CD4-positive, alpha-beta T cell treated with Interleukin-15 for 4 hours (primary cell): ENCODE measurements around the gene MEG3.

Experiments used
- DNase-seq: peaks from one replicate; pipeline ENCODE4 v3.0.0-alpha.2; 2020; ENCODE audit warnings: low spot score

MEG3 gene

DNA sequence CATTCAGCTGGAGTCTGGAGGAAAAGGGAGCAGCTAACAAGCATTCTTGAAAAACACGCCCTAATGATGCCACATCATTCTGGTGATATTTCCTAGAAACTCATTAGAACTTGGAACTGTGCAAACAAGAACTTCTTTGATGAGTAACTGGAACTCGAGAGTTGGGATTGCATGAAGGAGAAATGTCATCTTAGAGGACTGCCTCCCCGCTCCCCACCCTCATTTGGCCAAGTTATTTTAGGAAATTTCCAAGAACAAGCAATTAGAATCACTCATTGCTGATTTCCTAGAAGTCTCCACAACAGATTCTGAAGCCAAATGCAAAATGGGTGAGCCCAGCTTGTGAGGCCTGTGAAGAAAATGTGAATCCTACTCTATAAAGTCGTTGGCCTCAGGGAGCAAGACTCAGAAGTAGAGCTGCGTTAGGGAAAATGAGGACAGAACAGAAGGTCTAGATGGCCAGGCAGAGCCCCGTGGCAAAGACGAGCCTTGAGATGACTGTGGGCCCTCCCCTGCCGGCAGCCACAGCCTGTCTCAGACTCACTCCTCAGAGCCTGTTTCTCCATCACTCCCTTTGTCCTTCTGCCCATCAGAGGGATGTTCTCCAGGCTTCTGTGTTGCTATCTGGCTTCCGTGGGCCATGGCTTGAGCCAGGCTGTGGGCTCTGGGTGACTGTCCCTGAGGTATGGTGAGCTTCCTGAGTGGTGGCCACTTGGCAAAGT, 39.2 kb downstream of the MEG3 start:
- no peak for DNase-seq

DNA sequence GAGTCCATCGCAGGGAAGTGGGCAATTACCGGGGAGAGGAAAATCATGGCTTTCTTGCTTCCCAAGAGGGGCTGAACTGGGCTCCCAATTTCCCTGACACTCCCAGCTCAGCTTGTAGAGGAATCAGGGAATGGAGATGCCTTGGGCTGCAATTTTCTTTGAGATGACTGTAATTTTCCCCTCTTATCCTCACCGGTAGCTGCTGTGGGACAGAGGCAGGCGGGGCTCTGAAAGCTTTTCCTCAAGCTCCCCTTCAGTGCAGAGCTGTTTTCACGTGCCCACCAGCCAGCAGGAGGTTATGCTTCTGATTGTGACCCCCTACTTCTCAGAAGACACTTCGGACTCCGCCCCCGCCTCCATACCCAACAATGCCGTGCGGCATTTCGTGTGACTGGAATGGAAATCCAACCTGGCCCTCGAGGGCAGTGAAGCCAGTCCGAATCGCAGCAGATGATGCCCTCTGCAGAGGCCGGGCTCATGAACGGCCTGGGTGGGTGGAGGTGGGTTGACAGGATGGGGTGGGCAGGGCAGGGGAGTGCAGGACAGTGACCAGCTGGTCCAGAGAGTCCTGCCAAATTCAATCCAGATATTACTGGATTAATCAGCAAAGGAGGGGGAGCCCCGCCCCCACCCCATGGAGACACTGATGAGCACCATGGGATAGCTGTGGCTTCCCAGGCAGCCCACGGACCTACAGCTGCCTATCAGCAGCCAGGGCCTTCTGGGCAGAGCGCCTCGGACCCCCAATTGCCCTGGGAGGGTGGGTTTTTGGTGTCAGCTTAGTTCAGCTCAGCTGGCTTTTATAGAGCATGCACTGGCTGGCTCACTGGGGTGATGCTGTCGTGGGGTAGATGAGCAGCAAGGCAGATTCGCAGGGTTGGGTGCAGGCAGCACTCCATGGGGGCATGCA, 40.0 kb downstream of the MEG3 start:
- no peak for DNase-seq

DNA sequence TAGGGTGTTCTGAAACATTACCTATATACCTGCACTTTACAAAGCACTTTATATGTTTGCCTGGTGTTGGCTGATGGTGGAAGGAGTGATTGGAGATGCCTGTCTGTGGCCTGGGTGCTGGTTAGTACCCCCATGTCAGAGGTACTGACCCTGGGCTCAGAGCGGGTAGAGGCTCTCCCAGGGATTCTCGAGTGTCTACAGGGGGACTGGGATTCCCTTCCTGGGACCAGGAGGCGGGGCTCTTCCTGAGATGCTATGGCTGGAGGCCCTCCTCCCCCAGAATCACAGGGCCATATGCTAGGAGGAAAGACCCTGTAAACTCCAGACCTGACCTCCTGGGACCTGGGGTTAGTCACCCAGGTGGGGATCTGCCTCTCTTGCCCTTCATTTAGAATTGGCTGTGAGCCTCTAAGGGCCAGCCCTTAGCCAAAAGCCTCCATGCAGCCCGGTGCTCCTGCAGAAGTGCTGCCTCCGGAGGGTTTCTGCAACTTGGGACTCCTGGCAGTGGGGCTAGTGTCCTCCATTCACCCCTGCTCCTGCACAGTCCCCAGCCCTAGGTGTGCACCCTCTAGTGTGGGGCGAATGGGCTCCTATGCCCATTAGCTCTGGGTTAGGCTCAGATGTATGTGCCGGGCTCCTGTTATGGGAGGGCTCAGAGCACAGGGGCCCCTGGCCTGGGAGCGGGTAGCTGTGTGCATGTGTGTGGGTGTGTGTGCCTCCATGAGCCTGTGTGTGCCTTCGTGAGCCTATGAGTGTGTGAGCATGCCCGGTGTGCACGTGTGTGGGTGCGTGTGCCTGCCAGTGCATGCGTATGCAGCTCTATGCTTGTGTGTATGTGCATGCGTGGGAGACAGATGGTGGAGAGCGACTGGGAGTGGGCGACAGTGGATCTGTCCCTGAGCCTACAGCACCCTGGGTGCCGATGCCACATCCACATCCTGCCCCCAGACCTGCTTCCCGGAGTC, 41.0 kb downstream of the MEG3 start:
- DNase-seq, result no peak

DNA sequence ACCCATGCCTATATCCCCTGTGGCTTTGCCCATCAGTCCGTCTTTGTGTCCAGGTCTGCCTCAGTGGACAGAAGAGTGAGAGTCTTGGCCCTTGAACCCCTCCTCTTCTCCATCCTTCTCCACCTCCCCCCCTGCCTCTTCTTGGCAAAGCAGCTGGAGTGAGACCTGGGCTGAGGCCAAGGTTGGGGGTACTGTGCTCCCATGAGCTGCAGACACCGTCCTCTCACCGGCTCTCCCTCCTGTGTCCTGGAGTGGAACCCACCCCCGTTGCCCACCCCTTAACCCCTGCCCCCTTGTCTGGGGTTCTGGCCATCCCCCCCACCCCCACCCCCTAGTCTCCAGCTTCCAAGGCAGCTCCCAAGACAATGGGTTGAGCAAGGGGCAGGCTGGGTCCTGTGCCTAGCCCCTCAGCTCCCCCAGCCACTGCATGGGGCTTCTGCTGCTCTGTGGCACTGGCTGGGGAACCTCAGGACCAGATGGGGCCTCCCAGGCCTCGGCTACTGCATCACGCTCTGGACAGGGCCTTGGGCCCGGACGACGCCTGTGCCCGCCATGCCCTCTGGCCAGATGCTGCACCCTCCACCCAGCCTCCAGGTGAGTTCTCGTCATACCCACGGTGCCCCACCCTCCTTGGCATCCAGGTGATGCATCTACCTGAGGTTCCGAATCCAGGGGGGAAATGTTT, 41.9 kb downstream of the MEG3 start:
- DNase-seq, result no peak

DNA sequence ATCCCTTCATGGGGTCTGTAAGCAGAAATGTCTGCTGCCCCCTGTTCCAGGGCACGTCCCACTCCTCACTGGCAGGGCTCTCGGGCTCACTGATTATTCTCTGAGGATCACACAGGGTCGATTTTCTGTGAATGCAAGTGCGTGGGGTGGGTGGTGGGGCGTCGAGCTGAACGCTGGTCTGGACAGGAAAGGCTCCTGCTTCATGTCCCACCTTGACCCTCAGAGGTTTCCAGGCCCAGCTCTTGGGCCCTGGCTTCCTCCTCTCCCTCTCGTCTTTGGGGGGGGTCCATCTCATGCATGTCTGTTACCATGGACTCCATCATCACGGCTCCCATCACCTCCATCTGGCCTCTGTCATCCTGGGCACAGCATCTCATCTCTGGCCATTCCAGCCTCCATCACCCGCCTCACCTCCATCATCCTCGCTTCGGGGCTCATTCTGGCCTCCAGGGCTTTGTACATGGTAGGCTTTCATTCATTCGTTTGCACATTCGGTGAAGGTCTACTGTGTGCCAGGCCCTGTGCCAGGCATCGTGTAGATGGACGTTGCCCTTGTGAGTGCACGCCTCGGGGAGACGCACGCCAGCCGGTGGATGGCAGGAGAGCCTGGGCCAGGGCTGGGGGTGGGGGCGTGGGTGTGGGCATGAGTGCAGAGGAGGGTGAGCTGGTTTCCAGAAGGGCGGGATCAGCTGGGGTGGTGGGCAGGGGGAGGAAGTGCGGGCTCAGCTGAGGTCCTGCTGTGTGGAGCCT, 42.9 kb downstream of the MEG3 start:
- no peak for DNase-seq

DNA sequence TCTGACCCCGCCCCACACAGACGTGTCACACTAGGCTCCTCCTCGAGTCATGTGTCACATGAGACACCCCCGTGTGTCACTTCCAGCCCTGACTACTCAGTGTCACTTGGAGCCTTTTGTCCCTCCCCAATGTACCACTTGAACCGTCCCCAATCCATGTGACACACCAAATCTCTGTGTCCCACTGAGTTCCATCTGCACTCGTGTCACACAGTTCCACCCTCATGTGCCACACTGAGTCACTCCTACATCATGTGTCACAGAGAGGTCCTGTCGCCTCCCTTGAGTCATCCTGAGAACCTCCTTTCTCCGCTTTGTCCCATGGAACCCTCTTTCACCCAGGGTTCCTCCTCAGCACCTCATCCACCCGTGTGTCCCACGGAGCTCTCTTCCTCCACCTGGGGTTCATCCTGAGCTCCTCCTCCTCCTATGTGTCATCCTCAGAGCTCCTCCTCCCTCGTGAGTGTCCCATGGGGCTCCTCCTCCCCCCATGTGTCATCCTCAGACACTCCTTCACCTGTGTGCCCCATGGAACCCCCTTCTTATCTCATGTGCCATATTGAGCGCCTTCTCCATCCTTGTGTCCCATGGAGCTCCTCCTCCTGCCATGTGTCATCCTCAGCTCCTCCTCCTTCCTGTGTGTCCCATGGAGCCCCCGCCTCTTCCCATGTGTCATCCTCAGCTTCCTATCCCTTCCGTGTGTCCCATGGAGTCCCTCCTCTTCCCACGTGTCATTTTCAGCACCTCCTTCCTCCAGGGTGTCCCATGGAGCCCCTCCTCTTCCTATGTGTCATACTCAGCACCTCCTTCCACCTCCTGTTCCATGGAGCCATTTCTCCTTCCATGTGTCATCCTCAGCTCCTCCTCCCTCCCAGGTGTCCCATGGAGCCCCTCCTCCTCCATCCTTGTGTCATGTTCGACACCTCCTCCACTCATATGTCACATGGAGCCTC, 45.6 kb downstream of the MEG3 start:
- DNase-seq, result no peak

DNA sequence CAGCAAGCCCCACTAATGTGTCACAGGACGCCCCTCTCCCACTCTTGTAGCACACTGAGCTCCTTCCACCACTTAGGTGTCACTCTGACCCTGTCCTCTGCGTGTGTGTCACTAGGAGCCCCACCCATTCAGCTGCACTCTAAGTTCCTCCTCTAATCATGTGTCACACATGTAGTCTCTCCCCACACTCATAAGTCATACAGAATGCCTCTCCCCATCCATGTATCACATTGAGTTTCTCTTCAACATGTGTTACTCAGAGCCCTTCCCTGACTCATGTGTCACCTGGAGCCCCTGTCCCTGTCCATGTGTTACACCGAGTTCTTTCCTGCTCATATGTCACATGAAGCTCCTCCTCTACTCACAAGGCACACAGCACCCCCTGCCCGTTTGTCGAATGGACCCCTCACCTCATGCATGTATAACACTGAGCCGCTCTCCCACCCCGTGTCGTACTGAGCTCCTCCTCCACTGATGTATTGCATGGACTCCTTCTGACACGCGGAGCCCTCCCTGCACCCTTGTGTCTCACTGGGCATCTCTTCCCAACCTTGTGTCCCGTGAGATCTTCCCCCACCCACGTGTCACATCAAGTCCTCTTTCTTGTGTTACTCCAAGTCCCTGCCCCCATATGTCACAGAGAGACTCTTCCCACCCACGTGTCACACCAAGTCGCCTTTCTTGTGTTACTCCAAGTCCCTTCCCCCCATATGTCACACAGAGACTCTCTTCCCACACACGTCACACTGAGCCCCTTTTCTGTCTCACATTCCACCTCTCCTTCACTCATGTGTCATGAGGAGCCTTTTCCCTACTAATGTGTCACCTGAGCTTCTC, 46.6 kb downstream of the MEG3 start:
- no peak for DNase-seq

DNA sequence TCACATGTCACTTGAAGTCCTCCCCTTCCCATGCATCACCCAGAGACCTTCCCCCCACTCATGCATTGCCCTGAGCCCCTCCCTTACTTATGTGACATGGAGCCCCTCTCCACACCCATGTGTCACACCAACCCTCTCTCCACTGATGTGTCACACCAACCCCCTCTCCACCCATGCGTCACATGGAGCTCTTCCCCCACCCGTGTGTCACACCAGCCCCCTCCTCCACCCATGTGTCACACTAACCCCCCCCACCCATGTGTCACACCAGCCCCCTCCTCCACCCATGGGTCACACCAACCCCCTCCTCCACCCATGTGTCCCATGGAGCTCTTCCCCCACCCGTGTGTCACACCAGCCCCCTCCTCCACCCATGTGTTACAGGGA, 47.2 kb downstream of the MEG3 start:
- DNase-seq, result no peak

DNA sequence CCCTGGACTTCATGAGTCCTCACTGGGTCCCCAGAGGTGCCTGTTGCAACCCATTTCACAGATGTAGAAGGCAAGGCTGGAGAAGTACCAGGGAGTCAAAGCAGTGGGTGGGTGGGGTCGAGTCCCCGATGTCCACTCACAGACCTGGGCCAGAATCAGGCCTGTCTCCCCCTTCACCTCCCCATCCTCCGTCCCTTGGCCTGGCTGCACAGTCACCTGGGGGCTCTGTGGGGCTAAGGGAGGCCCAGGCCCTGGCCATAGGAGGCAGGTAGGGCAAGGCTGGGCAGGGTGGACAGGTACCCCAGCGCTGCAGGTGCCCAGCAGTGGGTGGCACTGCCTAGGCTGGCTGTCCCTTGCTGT, 48.1 kb downstream of the MEG3 start:
- DNase-seq, result no peak

DNA sequence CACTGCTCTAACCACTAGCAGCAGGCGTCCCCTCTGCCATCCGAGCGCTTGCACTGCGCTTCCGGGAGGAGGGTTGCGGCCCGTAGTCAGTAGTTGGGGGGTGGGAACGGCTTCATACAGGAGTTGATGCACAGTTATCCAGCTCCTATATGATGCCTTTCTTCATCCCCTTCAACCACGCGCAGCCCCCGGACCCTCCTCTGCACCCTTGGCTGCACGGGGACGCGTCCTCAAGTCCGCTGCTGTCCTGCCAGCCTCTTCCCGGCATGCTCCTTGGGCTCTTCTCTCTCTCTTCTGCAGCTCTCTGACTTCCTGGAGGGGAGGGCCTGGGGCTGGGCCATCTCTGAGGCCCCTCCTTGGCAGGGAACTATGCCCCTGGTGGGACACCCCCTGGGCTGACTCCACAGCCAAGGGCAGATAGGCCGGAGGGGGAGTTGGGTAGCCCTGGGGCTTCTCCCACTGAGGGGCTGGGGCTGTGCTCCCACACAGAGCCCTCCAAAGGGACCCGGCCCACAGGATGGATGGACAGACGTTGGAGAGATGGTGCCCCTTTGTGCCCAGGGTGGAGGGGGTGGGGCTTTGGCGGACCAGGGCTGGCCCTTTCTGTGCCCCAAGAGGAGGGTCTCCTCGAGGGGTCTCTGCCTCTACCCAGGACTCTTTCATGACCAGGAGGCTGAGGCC, 48.6 kb downstream of the MEG3 start:
- DNase-seq, result no peak

DNA sequence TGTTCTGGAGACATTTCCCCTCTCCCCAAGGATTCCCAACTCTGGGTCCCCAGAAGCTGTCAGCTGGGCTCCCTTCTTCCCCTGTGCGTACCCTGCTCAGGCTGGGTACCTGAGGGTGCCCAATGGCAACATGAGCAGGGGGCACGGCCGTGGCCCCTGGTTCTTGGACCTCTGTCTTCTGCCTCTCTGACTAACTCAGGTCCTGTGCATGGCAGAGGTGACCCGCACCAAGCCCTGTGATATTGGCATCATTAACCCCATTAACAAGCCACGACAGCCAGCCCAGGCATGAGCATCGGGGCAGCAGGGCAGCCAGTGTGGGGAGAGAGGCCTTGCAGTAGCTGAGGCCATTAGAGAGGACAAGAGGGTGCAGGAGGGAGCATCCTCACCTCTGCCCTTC, 49.2 kb downstream of the MEG3 start:
- no peak for DNase-seq

DNA sequence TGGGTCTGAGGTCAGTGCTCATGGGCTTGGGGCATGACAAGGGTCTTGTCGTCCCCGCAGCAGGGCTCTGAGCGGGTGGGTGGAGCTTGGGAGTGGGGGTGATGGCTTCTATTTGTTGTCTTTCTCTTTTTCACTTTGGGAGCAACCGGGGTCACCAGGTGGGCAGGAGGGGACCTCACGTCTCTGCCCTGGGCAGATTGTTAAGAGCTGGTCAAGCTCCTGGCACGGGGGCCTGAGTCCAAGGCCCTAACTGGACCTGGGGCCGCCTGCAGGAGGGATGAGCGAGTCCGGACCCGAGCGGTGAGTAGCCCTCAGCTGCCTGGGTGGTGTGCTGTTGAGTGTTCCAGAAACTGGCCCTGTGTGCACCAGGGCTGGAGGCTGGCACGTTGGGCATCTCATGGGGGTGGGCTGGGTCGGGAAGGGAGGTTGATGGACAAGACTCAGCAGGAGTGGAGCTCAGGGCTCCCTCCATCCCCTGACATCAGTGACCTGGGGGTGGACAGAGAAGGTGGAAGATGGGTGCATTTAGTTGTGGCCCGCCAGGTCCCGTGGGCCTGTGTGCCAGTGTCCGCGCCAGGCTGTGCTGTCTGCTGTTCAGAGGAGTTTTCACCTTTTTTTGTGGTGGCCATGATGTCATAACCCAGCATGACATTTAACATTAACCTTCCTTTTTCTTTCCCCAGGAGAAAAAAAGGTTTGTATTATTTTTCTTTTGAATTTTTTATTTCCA, 50.1 kb downstream of the MEG3 start:
- no peak for DNase-seq

DNA sequence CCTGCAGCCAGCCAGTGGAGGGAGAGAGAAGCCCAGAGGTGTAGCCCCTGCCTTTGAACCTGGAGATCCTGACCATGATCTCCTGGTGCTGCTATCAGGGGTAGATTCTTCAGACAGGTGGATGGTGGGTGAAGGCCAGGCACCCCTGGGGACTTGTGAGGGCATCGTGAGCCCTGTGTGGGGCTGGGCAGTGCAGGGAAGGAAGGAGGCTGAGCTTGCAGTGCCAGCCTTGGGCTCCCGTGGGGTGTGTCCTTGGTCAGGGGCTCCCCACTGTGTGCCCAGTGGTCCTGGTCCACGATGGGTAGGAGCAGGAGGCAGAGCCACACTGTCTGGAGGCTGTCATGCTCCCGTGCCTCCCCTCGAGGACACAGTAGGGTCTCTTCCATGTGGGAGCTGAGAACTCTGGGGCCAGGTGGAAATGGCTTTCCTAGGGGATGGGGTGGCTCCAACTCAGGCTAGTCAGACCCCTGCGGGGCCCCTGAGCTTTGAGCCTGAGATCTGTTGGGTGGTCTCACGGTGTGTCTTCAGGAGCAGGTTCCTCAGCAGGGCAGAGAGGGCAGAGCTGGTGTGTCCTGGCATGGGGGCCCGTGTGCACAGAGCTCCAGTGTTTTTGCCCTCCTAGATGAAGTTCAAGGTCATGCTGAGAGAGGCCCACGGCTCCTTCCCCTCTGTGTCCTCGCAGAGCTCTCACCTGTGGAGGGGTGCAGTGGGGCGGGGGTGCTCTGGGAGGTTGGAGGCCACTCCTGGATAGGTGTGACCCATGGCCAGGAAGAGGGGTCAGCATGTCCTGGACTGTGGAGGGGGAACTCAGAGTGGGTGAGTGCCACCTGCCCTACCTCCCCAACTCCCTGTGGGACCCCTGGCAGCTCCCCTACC, 52.6 kb downstream of the MEG3 start:
- DNase-seq, result no peak

DNA sequence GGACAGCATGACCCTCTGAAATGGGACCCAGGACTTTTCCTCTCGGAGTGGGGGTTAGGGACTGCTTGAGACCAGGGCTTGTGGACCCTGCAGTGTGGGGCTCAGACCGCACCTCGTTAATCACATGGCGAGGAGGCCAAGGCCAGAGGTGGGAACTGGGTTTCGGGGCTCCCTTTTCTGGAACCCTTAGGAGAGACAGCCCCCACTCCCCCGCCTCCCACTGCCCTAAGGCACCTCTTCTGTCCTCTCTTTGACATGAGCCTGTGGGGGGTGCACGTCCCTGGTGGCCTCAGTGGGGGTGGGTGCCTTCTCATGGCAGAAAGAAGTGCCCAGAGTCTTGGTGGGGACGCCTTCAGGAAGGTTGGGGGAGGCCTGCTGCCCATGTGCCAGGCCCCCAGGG, 53.3 kb downstream of the MEG3 start:
- DNase-seq, result no peak

DNA sequence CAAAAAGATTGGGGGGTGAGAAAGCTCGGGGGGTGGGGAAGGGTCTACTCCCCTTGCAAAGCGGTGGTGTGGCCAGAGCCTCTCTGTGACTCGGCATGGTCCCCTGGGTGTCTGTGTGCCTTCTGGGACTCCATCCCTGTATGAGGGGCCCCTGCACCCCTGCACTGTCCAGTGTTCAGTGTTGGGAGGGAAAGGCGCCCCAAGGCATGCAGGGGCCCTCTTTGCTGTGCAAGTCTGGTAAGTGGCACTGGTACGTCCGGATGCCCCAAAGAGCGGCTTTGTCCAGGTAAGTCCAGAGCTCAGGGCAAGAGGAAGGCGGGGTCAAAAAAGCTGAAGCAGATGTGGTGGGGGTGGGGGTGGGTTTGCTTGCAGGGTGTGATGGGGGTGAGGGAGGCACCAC, 53.9 kb downstream of the MEG3 start:
- no peak for DNase-seq

DNA sequence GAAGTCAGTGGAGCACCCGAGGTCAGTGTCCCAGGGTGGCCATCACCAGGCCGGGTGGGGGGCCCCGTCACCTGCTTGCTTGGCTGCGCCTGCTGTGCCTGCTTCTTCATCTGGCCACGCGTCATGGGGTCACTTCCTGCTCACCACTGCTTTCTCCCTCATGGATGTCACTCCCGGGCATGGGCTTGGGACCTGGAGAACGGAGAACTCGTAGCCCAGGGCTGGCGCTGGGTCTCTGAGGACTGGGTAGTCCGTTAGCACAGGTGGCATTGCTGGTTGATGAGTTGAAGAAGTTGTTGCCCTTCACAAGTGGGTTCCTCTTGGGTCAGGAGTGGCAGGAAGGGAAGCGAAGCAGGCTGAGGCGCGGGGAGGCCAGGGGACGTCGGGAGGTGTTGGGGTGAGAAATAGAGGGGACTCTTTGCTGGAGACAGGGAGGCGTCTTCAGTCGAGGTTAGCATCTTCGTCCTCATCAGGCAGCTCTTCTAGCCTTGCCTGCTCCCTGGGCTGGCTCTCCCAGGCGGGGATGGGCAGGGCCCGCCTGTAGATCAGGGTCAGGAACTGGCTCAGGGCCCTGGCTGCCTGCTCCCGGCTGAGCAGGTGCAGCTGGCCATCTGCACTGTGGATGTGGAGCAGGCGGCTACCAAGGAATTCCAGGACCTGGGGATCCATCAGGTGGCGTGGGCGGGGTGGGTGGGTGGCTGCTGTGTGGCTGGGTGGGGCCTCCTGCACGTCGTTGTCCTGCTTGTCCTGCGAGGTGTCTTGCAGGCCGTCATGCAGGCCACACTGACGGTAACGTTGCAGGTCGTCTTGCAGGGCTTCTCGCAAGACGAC, 54.6 kb downstream of the MEG3 start:
- no peak for DNase-seq
